Adrenal gland (tissue), 5 donors: ENCODE data around the gene XYLT1.

Experiments used
- CTCF ChIP-seq, 6 experiments: fragments of 450-650 bp in 4 of 6; fragments of 200-600 bp in 2 of 6; sonication (generic) in 1 of 6; IDR thresholded peaks; 1 replicate in 5 of 6; 2 replicates in 1 of 6; pipeline versions ENCODE4 v1.5.1 to v1.8.0; 2016 to 2021; ENCODE audit warnings: antibody characterized with exemption in 6 of 6, mild to moderate bottlenecking in 2 of 6, moderate library complexity in 1 of 6
- POLR2A ChIP-seq, 2 donors: fragments of 450-650 bp; IDR thresholded peaks; one replicate each; pipeline ENCODE4 v1.6.1; 2017; ENCODE audit warnings: antibody characterized with exemption in 2 of 2, mild to moderate bottlenecking in 2 of 2, moderate library complexity in 1 of 2
- donor health status: DM: no; HTN: no; CAD: no.

GRCh38 chr16:17302214-17302613 lies 168.5 kb downstream of the XYLT1 start:
- TF ChIP-seq CTCF (IDR thresholded peaks at IDR 0.05) (no peak), POLR2A (IDR thresholded peaks at IDR 0.05) (no peak)
